Dermis microvascular lymphatic vessel endothelial cell (primary cell): ENCODE results near the gene ARHGEF10L. TPM values are rescaled to one million over a fixed set of nuclear protein-coding genes. Genes with fewer than 3 reads are reported as not detected.

Experiments
- DNase-seq, 2 donors: peaks; one replicate each; pipeline versions ENCODE4 v3.0.0 to v3.0.0-alpha.2; 2010; ENCODE audit warnings: low read depth in 2 of 2
- total RNA-seq: library from RNA; depleted of rRNA; stranded (reverse); fragments of >200 nt; gene quantifications from 2 replicates; pipeline ENCODE4 v1.2.1, GENCODE V29; 2014

ARHGEF10L gene
- total RNA-seq, 1 donor from 2014 or later = 1.2 TPM

GRCh38 chr1:17673329-17674072 is 134.0 kb downstream of the ARHGEF10L start:
- DNase-seq = no peak

GRCh38 chr1:17674726-17675500 is 135.4 kb downstream of the ARHGEF10L start:
- DNase-seq = no peak

GRCh38 chr1:17675744-17676143 is 136.2 kb downstream of the ARHGEF10L start:
- DNase-seq = no peak

GRCh38 chr1:17676387-17677060 is 137.0 kb downstream of the ARHGEF10L start:
- no peak for DNase-seq

- no peak for DNase-seq
Measured at GRCh38 chr1:17678011-17678410, 138.5 kb downstream of the ARHGEF10L start.

- DNase-seq = no peak
Measured at GRCh38 chr1:17679856-17680255, 140.4 kb downstream of the ARHGEF10L start.

GRCh38 chr1:17680308-17680707 is 140.8 kb downstream of the ARHGEF10L start:
- DNase-seq = no peak

GRCh38 chr1:17682400-17682799 is 142.9 kb downstream of the ARHGEF10L start:
- DNase-seq = no peak

- no peak for DNase-seq
Measured at GRCh38 chr1:17683598-17683997, 144.1 kb downstream of the ARHGEF10L start.

- DNase-seq = no peak
Measured at GRCh38 chr1:17684810-17685209, 145.3 kb downstream of the ARHGEF10L start.

GRCh38 chr1:17686258-17686657 is 146.8 kb downstream of the ARHGEF10L start:
- DNase-seq = no peak

- DNase-seq = no peak
Measured at GRCh38 chr1:17687145-17687544, 147.6 kb downstream of the ARHGEF10L start.

- DNase-seq = no peak
Measured at GRCh38 chr1:17688217-17688810, 148.8 kb downstream of the ARHGEF10L start.

- no peak for DNase-seq
Measured at GRCh38 chr1:17689011-17689410, 149.5 kb downstream of the ARHGEF10L start.

GRCh38 chr1:17690906-17691634 is 151.6 kb downstream of the ARHGEF10L start:
- DNase-seq = no peak

GRCh38 chr1:17692645-17693044 is 153.1 kb downstream of the ARHGEF10L start:
- DNase-seq = no peak

- DNase-seq = peak; percentile 12 to 24
Measured at GRCh38 chr1:17696417-17697301, 157.2 kb downstream of the ARHGEF10L start.

GRCh38 chr1:17697458-17697857 is 158.0 kb downstream of the ARHGEF10L start:
- DNase-seq = no peak

- DNase-seq = no peak
Measured at GRCh38 chr1:17699581-17699980, 160.1 kb downstream of the ARHGEF10L start.
